GM12872 (cell line): ENCODE data around the gene HHAT.

Experiments
- CTCF ChIP-seq: IDR thresholded peaks from 3 replicates; pipeline ENCODE4 v1.5.1; 2011; ENCODE audit warnings: low read depth, mild to moderate bottlenecking, low read length, moderate library complexity; ENCODE audit not compliant: insufficient read depth

Gene HHAT

DNA sequence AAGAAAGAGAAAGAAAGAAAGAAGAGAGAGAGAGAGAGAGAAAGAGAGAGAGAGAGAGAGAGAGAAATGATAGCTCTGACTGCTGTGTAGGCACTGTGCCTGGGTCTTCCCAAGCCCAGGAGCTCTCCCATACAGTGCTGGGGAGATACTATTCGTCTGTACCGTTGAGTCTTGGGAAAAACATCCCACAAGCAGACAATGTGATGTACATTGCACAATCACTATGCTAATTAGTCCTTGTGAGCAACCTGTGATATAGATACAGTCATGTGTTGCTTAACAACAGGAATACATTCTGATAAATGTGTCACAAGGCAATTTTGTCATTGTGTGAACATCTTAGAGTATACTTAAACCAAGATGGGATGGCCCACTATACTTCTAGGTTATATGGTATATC is 381.0 kb downstream of the HHAT start:
- no peak for TF ChIP-seq CTCF

- TF ChIP-seq CTCF: no peak
These were observed 383.3 kb downstream of the HHAT start for GRCh38 chr1:210711825-210712612.

- TF ChIP-seq CTCF: no peak
These were observed 386.4 kb downstream of the HHAT start for GRCh38 chr1:210715072-210715471.

GRCh38 chr1:210722410-210723081 is 393.8 kb downstream of the HHAT start:
- TF ChIP-seq CTCF: no peak

- no peak for TF ChIP-seq CTCF
These were observed 394.9 kb downstream of the HHAT start for GRCh38 chr1:210723646-210724045.

DNA sequence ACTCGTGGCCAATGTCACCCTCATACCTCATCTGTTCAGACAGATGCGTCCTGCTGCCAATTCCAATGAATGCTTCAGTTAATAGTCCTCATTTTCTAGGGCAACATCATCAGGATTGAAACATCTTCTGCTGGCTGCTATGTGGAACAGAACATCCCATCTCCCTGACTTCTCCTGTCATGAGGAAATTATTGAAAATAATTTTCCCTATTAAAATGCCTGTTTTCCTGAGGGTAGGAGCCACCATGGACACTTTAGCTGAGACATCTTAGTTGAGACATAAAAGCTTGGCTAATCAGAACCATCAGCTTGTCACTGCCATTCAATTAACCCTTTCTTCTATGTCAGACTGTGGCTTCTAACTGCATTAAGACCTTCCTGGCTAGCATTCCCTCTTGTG is 396.1 kb downstream of the HHAT start:
- TF ChIP-seq CTCF: no peak
